Measurements from ENCODE around the gene DNAH17.

Gene DNAH17

DNA sequence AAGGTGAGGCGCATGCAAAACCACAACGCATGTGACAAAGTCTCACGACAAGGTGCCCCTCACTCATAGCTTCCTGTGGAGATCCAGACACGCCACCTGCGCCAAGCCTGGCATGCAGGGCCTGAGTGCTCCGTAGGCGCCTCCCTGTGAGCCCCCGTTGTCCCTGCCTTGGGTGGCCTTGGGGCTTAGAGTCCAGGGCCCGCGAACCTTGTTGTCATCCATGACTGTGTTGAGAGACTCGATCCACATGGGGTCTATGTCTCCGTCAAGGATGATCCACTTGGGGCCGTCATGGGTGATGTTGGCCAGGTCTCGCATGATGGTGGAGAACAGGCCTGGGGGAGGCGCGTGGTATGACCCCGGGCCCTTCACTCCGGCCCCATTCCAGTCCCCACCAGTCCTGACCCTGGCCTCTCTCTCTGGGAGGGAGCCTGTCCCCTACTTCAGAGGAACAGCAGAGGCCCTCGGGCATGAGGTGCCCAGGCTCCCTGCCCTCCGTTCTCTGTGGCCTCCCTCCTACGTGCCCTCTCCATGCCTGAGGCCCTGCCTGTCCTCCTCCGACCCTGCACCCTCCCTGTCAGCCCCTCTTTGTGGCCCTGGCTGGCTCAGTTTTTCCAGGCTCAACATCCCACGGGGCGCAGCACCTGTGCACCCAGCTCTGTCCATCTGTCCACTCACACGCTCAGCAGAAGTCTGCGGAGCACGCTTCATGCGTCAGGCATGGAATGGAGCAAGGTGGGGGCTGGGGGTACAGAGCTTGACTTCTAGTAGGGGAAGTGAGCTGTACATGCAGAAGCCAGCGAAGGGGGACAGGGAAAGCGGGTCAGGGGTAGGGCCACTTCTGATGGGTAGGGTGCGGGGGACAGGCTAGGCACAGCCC lies 85.7 kb downstream of the DNAH17 start:
- DNase-seq: no peak

GRCh38 chr17:78490673-78491072 lies 86.5 kb downstream of the DNAH17 start:
- no peak for DNase-seq

DNA sequence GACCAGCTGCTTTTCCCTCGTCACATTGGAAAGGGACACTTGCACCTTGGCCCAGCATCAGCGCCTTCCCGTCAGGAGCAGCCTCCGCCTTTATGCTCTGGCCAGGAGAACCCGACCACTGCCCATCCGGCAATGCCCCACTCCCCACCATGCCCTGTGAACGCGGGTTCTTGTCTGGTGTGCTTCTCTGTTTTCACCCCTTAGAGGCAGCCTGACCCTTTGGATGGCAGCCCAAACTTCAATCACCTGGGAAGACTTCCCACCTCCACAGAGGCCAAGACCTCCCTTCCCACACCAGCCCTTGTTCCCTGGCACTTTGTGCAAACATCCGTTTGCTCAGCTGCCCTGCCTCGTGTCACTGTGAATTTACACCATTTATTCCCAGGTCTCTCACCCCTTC lies 87.0 kb downstream of the DNAH17 start:
- no peak for DNase-seq

GRCh38 chr17:78488867-78489634 lies 88.1 kb downstream of the DNAH17 start:
- no peak for DNase-seq

DNA sequence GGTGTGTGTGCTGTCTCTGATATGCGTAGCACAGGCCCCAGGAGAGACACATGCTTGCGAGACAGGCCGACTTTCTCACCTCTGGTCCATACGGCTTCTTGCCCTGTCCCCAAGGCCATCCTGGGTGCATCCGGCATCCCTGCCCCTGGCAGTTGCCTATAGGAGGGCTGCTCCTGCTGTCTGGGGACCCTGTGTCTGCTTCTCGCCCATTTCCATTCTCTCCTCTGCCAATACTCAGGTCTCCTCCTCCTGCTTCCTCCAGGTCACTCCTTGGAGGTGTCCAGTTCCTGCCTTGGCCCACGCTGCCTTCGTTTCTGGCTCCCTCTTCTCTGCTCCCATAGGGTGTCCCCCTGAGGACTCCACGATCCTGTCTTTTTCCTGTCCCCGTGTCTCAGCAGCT lies 89.0 kb downstream of the DNAH17 start:
- DNase-seq: no peak

- DNase-seq: no peak
These were observed 90.1 kb downstream of the DNAH17 start for GRCh38 chr17:78486946-78487680.

- DNase-seq: no peak
These were observed 90.9 kb downstream of the DNAH17 start for GRCh38 chr17:78486228-78486802.

- no peak for DNase-seq
These were observed 91.7 kb downstream of the DNAH17 start for GRCh38 chr17:78485290-78486168.

- DNase-seq: no peak
These were observed 92.6 kb downstream of the DNAH17 start for GRCh38 chr17:78484271-78485246.

DNA sequence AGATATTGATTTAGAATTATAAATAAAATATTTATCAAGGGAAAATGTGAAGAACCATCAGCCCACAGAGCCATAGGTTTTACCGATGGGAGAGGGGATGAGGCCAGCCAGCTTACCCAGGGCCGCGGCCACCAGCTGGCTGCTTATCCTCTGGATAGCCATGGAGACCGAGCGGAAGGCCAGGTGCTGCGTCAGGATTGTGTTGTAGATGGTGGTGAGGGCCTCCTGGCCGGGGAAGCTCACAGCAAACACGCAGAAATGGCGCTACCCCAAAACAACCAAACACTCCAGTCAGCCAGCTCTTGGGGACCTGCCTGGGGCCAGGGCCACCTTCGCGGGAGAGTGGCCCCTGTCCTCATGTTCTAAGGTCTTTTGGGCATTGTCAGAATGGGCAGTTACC lies 97.8 kb downstream of the DNAH17 start:
- DNase-seq: no peak

DNA sequence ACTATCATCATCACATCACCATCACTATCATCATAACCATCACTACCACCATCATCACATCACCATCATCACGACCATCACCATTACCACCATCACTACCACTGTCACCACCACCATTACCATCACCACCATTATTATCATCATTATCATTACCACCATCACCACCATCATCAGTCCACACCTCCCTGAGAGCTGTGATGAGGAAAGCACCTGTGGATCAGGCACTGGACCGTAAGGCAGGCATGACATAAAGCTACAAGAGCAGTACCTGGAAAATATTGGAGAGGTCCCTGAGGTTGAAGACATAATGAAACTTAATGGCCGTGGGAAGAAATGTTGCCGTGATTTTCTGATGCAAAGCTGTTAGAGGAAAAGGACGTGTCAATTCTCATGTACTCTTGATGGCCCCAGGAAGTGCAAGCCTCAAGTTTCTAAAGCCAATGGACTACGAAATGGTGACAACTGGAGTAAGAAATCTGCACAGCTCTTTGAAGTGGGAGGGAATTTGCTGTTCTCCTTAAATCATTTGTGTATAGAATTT lies 98.4 kb downstream of the DNAH17 start:
- DNase-seq: no peak

DNA sequence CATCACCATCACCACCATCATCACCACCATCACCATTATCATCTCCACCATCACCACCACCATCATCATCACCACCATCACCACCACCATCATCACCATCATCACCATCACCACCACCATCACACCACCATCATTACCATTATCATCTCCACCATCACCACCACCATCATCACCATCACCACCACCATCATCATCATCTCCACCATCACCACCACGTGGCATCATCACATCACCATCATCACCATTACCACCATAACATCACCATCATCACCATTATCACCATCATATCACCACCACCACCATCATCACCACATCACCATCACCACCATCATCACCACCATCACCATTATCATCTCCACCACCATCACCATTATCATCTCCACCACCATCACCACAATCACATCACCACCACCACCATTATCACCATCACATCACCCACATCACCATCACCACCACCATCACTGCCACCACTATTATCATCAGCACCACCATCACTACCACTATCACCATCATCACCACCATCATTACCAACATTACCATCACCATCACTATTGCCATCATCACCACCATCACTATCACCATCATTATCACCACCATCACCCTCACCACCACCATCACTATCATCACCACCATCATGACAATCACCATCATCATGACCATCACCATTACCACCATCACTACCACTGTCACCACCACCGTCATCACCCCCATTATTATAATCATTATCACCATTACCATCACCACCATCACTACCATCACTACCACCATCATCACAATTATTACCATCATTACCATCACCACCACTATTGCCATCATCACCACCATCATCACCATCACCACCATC lies 99.1 kb downstream of the DNAH17 start:
- DNase-seq: no peak

GRCh38 chr17:78476973-78477372 lies 100.2 kb downstream of the DNAH17 start:
- DNase-seq: no peak

GRCh38 chr17:78476149-78476548 lies 101.0 kb downstream of the DNAH17 start:
- no peak for DNase-seq

DNA sequence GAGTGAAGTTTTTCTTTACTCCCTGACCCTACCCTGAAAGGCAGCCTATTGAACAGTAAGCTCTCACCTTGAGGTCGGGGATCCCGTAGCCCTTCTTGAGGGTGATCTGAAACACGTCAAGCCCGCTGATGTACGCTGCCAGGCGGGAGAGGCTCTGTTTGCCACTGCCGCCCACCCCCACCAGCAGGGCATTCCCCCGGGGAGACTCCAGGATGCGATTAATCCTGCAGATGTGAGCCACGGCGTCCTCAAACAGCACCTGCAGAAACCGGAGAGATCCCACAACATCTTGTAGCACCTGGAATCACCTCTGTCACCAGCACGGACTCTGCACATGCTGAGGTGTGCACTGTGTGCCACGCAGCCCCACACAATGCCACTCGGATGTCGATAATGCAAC lies 102.0 kb downstream of the DNAH17 start:
- no peak for DNase-seq

- no peak for DNase-seq
These were observed 102.5 kb downstream of the DNAH17 start for GRCh38 chr17:78474614-78475146.

DNA sequence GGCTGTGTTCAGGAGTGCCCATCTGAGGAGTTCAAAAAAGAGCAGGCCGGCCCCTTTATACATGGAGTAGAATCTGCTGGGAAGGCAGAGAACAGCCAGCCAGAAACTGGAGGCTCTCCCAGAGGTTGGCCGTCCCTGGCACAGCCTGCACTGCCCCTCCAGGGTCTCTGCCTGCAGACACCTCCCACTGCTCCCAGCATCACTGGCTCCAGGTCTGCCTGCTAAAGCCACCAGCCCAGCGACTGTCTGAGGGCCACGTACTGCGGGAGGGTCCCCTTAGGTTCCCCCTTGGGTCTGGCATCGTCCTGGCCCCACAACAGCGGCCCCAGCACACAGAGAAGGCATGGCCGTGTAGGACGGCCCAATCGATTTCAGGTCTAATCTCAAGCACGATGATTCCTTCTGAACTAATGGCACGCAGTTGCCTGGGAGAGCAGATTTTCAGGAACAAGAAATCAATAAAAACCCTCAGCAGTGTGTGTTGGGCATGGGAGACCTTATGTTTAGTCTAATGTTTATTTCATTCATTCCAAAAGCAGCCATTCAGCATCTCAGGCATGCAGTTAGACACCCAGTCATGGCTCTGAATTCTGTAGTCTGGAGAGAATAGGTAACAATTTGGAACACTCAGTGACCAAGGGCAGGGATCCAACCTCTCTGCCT lies 103.1 kb downstream of the DNAH17 start:
- DNase-seq: no peak

GRCh38 chr17:78472035-78472905 lies 104.9 kb downstream of the DNAH17 start:
- DNase-seq: no peak

All from SW 1271 (cell line).